ENCODE data around the gene ZC2HC1C. TPM values are rescaled to one million over a fixed set of nuclear protein-coding genes. Genes with fewer than 3 reads are reported as not detected.
A peak's percentile ranks its signal among the peaks of the same experiment; 100 is the strongest.

The ZC2HC1C gene
- total and polyA plus RNA-seq, 10 of the 15 experiments (the other 5 are each of a cell fraction or from before 2014, with no cell fraction given), result 0.92 to 3.7 (median 1.6) TPM

DNA sequence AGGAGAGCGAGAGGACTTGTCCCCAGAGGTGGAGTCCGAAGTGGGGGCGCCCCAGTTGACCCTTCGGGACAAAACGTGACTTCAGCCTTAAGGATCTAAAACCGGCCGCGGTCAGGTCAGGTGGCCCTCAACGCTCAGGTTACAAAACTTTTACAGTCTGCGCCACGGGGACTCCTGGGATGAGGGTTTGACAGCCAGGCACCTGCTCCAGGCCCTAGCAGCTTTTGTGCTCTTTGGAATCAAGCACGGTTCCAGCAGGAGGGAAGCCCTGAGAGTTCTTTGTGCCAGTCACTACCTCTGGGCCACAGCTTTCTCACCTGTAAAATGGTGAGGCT is 337 bp downstream of the ZC2HC1C start:
- Histone ChIP-seq H3K36me3 (ENCODE audit: control insufficient read depth in 2 of 2, insufficient read depth in 2 of 2, low read length in 1 of 2) (no peaks in the 10 kb centered on the region), H3K4me1 (ENCODE audit: control insufficient read depth, insufficient read depth, low read length) (peaks cover 8% of the 10 kb centered on the region), H3K27me3 (replicated peaks in 1 of 2; ENCODE audit: control insufficient read depth in 2 of 2, insufficient read depth in 2 of 2, low read length in 1 of 2) (no peaks in the 10 kb centered on the region), H4K20me1 (ENCODE audit: control insufficient read depth, insufficient read depth) (no peaks in the 10 kb centered on the region), H3K9me3 (replicated peaks; ENCODE audit: control insufficient read depth, insufficient read depth, low read length) (no peaks in the 10 kb centered on the region), H3K27ac (ENCODE audit: control insufficient read depth, insufficient read depth) (no peak overlapping the region), H3K4me3 (peak overlapping the region; percentile 79), H3K79me2 (ENCODE audit: control insufficient read depth, insufficient read depth, low read length) (peaks cover 7% of the 10 kb centered on the region), H2AFZ (ENCODE audit: control insufficient read depth, low read depth, low read length) (peak overlapping the region; percentile 96), H3K4me2 (ENCODE audit: control insufficient read depth, insufficient read depth) (peak overlapping the region; percentile 91), H3K9ac (ENCODE audit: control insufficient read depth, insufficient read depth, low read length) (peak overlapping the region; percentile 66)
- ChIA-PET SMC1A (ENCODE audit: uncharacterized antibody, unreplicated experiment) (interaction anchor here (0.8 to 1.5 kb wide), 3 partner anchors 11 to 66 kb away, joined by 3 to 4 read pairs (median 3); no protein-coding TSS in a partner anchor), RAD21 (ENCODE audit: unreplicated experiment) (interaction anchor here (0.8 kb wide), 2 partner anchors 18 to 66 kb away, joined by 3 read pairs; no protein-coding TSS in a partner anchor), CTCF (interaction anchor here (0.9 to 1.6 kb wide), 5 partner anchors 16 to 371 kb away, joined by 3 to 6 read pairs (median 3); no protein-coding TSS in a partner anchor), POLR2A (interaction anchor here (1.0 to 1.2 kb wide), 3 partner anchors 13 to 106 kb away, joined by 3 read pairs; no protein-coding TSS in a partner anchor)
- 52% methylated on average over 10 of the region's 12 CpGs for WGBS (ENCODE audit: insufficient coverage, insufficient replicate concordance, low lambda C conversion rate, missing lambda C conversion rate)
- FAIRE-seq (no peak), ATAC-seq (no peak), DNase-seq (ENCODE audit: low read depth, low spot score) (no peak)
- in situ Hi-C loops (cut with MboI) (no loop called here), intact Hi-C loops (cut with micrococcal nuclease; ENCODE audit: unreplicated experiment) (no loop called here)
- TF ChIP-seq, protein P1, sequence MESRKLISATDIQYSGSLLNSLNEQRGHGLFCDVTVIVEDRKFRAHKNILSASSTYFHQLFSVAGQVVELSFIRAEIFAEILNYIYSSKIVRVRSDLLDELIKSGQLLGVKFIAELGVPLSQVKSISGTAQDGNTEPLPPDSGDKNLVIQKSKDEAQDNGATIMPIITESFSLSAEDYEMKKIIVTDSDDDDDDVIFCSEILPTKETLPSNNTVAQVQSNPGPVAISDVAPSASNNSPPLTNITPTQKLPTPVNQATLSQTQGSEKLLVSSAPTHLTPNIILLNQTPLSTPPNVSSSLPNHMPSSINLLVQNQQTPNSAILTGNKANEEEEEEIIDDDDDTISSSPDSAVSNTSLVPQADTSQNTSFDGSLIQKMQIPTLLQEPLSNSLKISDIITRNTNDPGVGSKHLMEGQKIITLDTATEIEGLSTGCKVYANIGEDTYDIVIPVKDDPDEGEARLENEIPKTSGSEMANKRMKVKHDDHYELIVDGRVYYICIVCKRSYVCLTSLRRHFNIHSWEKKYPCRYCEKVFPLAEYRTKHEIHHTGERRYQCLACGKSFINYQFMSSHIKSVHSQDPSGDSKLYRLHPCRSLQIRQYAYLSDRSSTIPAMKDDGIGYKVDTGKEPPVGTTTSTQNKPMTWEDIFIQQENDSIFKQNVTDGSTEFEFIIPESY (IDR thresholded peaks at IDR 0.05), result 0 out of 2 replicates have a peak, but pooled peaks have one; percentile 7
- peak in 1 of 2 experiments; percentile 1; a peak in 1 of 4 replicates for TF ChIP-seq BHLHE40 (IDR thresholded peaks at IDR 0.05; ENCODE audit: borderline replicate concordance in 1 of 2, low read depth in 2 of 2, low read length in 1 of 2)
- TF ChIP-seq SMAD5 (IDR thresholded peaks at IDR 0.05; ENCODE audit: low read depth), result 0 out of 2 replicates have a peak, but pooled peaks have one; percentile 3
- TF ChIP-seq NFYB (IDR thresholded peaks at IDR 0.05; ENCODE audit: insufficient read depth, low read depth, low read length), result no peak
- no peak for TF ChIP-seq IKZF1 (conservative IDR thresholded peaks at IDR 0.05)
- 0 out of 4 replicates have a peak, but pooled peaks of 1 of the 2 experiments have one; percentile 1 for TF ChIP-seq IKZF2 (IDR thresholded peaks at IDR 0.05)
- no TSS peak for BruUV-seq (replicated peaks)

All from GM12878 (cell line).